K562 (cell line): Measurements from ENCODE around the gene KCP. TPM values are rescaled to one million over a fixed set of nuclear protein-coding genes. Genes with fewer than 3 reads are reported as not detected.

Experiments
- ATAC-seq: fragments of 200-7000 bp; cut with Tn5 transposase; 3 replicates; pipeline ENCODE4 v1.9.1; 2020; ENCODE audit warnings: moderate library complexity
- BruUV-seq: library from RNA; stranded (reverse); fragments of 400-500 nt; replicated peaks from 2 replicates; lab custom pipeline; 2021; lab: Mats Ljungman, UMichigan
- CTCF ChIA-PET: fragments of 300-600 bp; formaldehyde crosslinking; extraction: SDS; loops from one replicate; lab custom pipeline; 2021; ENCODE audit warnings: low intra/inter-chr PET ratio; lab: Yijun Ruan, JAX
- POLR2A ChIA-PET: fragments of 300-600, 350-650 bp; sonication (Branson Sonifier 250); formaldehyde crosslinking; extraction: SDS; loops from one replicate; lab custom pipeline; 2021; ENCODE audit warnings: antibody characterized with exemption, inconsistent platforms; lab: Yijun Ruan, JAX
- DNase-seq, 4 experiments: peaks; one replicate each; pipeline versions ENCODE4 v3.0.0 to v3.0.0-alpha.2; 2011 to 2018; ENCODE audit warnings: low spot score in 3 of 4, mixed read lengths in 3 of 4; ENCODE audit errors: extremely low read depth in 1 of 4
- FAIRE-seq: peaks from 2 replicates; lab custom pipeline; 2011; peaks lifted over from hg19 to GRCh38; lab: Jason Lieb, UNC
- H2AFZ ChIP-seq: 2 replicates; pipeline ENCODE4 v1.6.0; 2011; ENCODE audit warnings: low read depth, low read length, control low read depth, inconsistent platforms
- H3K27ac ChIP-seq: fragments of 200-600 bp; 3 replicates; pipeline ENCODE4 v1.8.0; 2011; ENCODE audit warnings: low read depth, mild to moderate bottlenecking, control low read depth, inconsistent platforms, low read length, moderate library complexity, mixed read lengths; ENCODE audit errors: extremely low read depth
- H3K27me3 ChIP-seq, 2 experiments: fragments of 300-600 bp in 1 of 2; 2 replicates in 1 of 2; 3 replicates in 1 of 2; pipeline versions ENCODE4 v1.6.0 to v1.8.0; 2011; ENCODE audit warnings: inconsistent platforms in 2 of 2, low read length in 2 of 2, mild to moderate bottlenecking in 1 of 2, mixed read lengths in 1 of 2, moderate library complexity in 1 of 2; ENCODE audit not compliant: control insufficient read depth in 2 of 2, insufficient read depth in 2 of 2
- H3K36me3 ChIP-seq: fragments of 300-600 bp; 3 replicates; pipeline ENCODE4 v1.8.0; 2011; ENCODE audit warnings: mild to moderate bottlenecking, low read length, inconsistent platforms; ENCODE audit not compliant: control insufficient read depth, insufficient read depth
- H3K4me1 ChIP-seq, 2 experiments: fragments of 200-600 bp in 1 of 2; replicated peaks in 1 of 2; 2 replicates in 1 of 2; 3 replicates in 1 of 2; pipeline versions ENCODE4 v1.5.1 to v1.8.0; 2011; ENCODE audit warnings: inconsistent platforms in 2 of 2, low read length in 2 of 2, mild to moderate bottlenecking in 1 of 2, mixed read lengths in 1 of 2, moderate library complexity in 1 of 2; ENCODE audit not compliant: control insufficient read depth in 2 of 2, insufficient read depth in 2 of 2
- H3K4me2 ChIP-seq: 2 replicates; pipeline ENCODE4 v1.6.1; 2011; ENCODE audit warnings: low read length, control low read depth, inconsistent platforms, mixed read lengths; ENCODE audit not compliant: insufficient read depth
- H3K4me3 ChIP-seq: fragments of 200-600 bp; sonication (generic), shearing (Covaris generic); 2 replicates; pipeline ENCODE4 v1.5.1; 2016; ENCODE audit warnings: control low read depth, inconsistent platforms
- H3K79me2 ChIP-seq: fragments of 200-600 bp; 3 replicates; pipeline ENCODE4 v1.8.0; 2011; ENCODE audit warnings: low read length, inconsistent platforms; ENCODE audit not compliant: control insufficient read depth, insufficient read depth
- H3K9ac ChIP-seq, 2 experiments: 2 replicates each; pipeline versions ENCODE4 v1.6.0 to v1.6.1; 2011; ENCODE audit warnings: low read depth in 2 of 2, low read length in 2 of 2, control low read depth in 1 of 2, inconsistent platforms in 1 of 2, mild to moderate bottlenecking in 1 of 2, mixed read lengths in 1 of 2; ENCODE audit not compliant: insufficient read depth in 1 of 2
- H3K9me1 ChIP-seq: one replicate; pipeline ENCODE4 v1.6.0; 2011; ENCODE audit warnings: inconsistent platforms, mild to moderate bottlenecking, low read length, moderate library complexity; ENCODE audit not compliant: control insufficient read depth, insufficient read depth
- H3K9me3 ChIP-seq: replicated peaks from 2 replicates; pipeline ENCODE4 v1.5.1; 2011; ENCODE audit warnings: low read depth, low read length, inconsistent platforms; ENCODE audit not compliant: control insufficient read depth, insufficient read depth
- H4K20me1 ChIP-seq: replicated peaks from 2 replicates; pipeline ENCODE4 v1.6.1; 2011; ENCODE audit warnings: low read length, inconsistent platforms, mixed read lengths; ENCODE audit not compliant: control insufficient read depth, insufficient read depth
- EGR1 ChIP-seq: fragments of 450-650 bp; conservative IDR thresholded peaks from 2 replicates; pipeline ENCODE4 v1.6.1; 2017; ENCODE audit warnings: mild to moderate bottlenecking
- GMEB1 ChIP-seq: fragments of 250-450 bp; sonication (Bioruptor Pico); IDR thresholded peaks from 2 replicates; pipeline ENCODE4 v1.4.0; 2020; ENCODE audit warnings: mild to moderate bottlenecking
- HBP1 ChIP-seq: fragments of 450-650 bp; formaldehyde crosslinking; IDR thresholded peaks from 2 replicates; pipeline ENCODE4 v1.4.0; 2022; ENCODE audit warnings: missing genetic modification characterization
- JUN ChIP-seq, 2 experiments: sonication (generic) in 1 of 2; formaldehyde crosslinking in 1 of 2; IDR thresholded peaks; 2 replicates each; pipeline versions ENCODE4 v1.6.1 to v1.8.0; 2012 to 2022; ENCODE audit warnings: borderline replicate concordance in 2 of 2, mild to moderate bottlenecking in 2 of 2, improper control_type of control experiment in 1 of 2, low read depth in 1 of 2, low read length in 1 of 2, missing genetic modification reagents in 1 of 2
- KDM1A ChIP-seq, 2 experiments: fragments of 450-650 bp; IDR thresholded peaks; 2 replicates each; pipeline ENCODE4 v1.6.1; 2016; ENCODE audit warnings: mild to moderate bottlenecking in 2 of 2
- MLLT1 ChIP-seq, 2 experiments: fragments of 450-650 bp; IDR thresholded peaks; 2 replicates each; pipeline ENCODE4 v1.6.1; 2016
- NFIC ChIP-seq: fragments of 450-650 bp; IDR thresholded peaks from 2 replicates; pipeline ENCODE4 v1.6.1; 2017; ENCODE audit warnings: mild to moderate bottlenecking, inconsistent platforms
- PHB2 ChIP-seq: fragments of 450-650 bp; IDR thresholded peaks from 2 replicates; pipeline ENCODE4 v1.6.1; 2017; ENCODE audit warnings: low read depth
- PHF20 ChIP-seq: fragments of 450-650 bp; IDR thresholded peaks from 2 replicates; pipeline ENCODE4 v1.6.1; 2018; ENCODE audit not compliant: partially characterized antibody
- ZFP91 ChIP-seq: sonication (generic); formaldehyde crosslinking; IDR thresholded peaks from 2 replicates; pipeline ENCODE4 v1.8.0; 2022; ENCODE audit warnings: mild to moderate bottlenecking, missing genetic modification reagents
- ZNF143 ChIP-seq: sonication (generic); formaldehyde crosslinking; IDR thresholded peaks from 2 replicates; pipeline ENCODE4 v1.9.0; 2022; ENCODE audit warnings: mild to moderate bottlenecking, missing genetic modification reagents
- WGBS: fragments of 100-300 bp; shearing (Covaris generic); methylation state at CpG from one replicate; pipeline ENCODE4 v1.1.6; 2016; ENCODE audit warnings: low coverage, mixed read lengths; ENCODE audit not compliant: insufficient coverage; ENCODE audit errors: missing lambda C conversion rate; 5-methylcytosine and 5-hydroxymethylcytosine counted together
- in situ Hi-C: fragments of 300-500 bp; cut with MboI; formaldehyde crosslinking; loops from 4 replicates; pipeline ENCODE4 v1.15.0; 2018; ENCODE audit warnings: inconsistent platforms, mixed read lengths
- intact Hi-C: fragments of 100-400 bp; cut with micrococcal nuclease; formaldehyde crosslinking; loops from 2 replicates; pipeline ENCODE4 v1.14.2; 2022
- polyA plus RNA-seq, 8 experiments: library from polyadenylated mRNA; depleted of rRNA in 4 of 8; stranded (reverse) in 5 of 8; unstranded in 3 of 8; fragments of >200 nt; fragmentation: Nextera tagmentation in 2 of 8; fragmentation: Illumina TruSeq in 1 of 8; extraction: Ambion mirVana in 2 of 8; extraction: Trizol in 1 of 8; gene quantifications; 2 replicates each; pipeline versions ENCODE4 v1.2.1 to v1.2.3, GENCODE V29; 2011 to 2014; ENCODE audit warnings: inconsistent platforms in 1 of 8, missing spikeins in 1 of 8
- total RNA-seq, 7 experiments: library from RNA; depleted of rRNA in 6 of 7; stranded (reverse); fragments of >200 nt in 6 of 7; fragmentation: Illumina TruSeq in 2 of 7; extraction: Trizol in 2 of 7; gene quantifications; 2 replicates each; pipeline versions ENCODE4 v1.2.1 to v1.2.3, GENCODE V29; 2011 to 2021; ENCODE audit warnings: low replicate concordance in 1 of 7
- TF ChIP-seq, protein P1 (sequence below): fragments of 450-650 bp; formaldehyde crosslinking; conservative IDR thresholded peaks from 2 replicates; pipeline ENCODE4 v1.4.0; 2022; ENCODE audit warnings: mild to moderate bottlenecking, missing genetic modification characterization

KCP gene
- total and polyA plus RNA-seq, 9 of the 15 experiments (the other 6 are each of a cell fraction or from before 2014, with no cell fraction given) = 0.06 to 0.17 (median 0.12) TPM; not detected in 3

GRCh38 chr7:128887169-128888038 is 23.1 kb downstream of the KCP start:
- no peaks in the 10 kb centered on the region; the same call in 1 of the 2 replicates for H4K20me1 ChIP-seq
- TF ChIP-seq PHF20 (peak; percentile 48), KDM1A (IDR thresholded peaks at IDR 0.05) (peak; percentile 21 to 43; a peak in 3 of 4 replicates), PHB2 (0 out of 2 replicates have a peak, but pooled peaks have one; percentile 1), NFIC (peak; percentile 16; the same call in 1 of the 2 replicates), ZFP91 (CRISPR knock-in tag) (0 out of 2 replicates have a peak, but pooled peaks have one; percentile 9), EGR1 (peak; percentile 9), HBP1 (CRISPR knock-in tag) (peak; percentile 50; the same call in 1 of the 2 replicates), ZNF143 (CRISPR knock-in tag) (peak; percentile 11; the same call in 1 of the 2 replicates), GMEB1 (CRISPR knock-in tag) (no peak), MLLT1 (IDR thresholded peaks at IDR 0.05) (peak; percentile 20 to 27; a peak in 2 of 4 replicates), JUN (IDR thresholded peaks at IDR 0.05; ENCODE audit: borderline replicate concordance, low read depth, low read length) (no peak), JUN (CRISPR knock-in tag; IDR thresholded peaks at IDR 0.05; ENCODE audit: borderline replicate concordance) (0 out of 2 replicates have a peak, but pooled peaks have one; percentile 46)
- TF ChIP-seq, protein P1, sequence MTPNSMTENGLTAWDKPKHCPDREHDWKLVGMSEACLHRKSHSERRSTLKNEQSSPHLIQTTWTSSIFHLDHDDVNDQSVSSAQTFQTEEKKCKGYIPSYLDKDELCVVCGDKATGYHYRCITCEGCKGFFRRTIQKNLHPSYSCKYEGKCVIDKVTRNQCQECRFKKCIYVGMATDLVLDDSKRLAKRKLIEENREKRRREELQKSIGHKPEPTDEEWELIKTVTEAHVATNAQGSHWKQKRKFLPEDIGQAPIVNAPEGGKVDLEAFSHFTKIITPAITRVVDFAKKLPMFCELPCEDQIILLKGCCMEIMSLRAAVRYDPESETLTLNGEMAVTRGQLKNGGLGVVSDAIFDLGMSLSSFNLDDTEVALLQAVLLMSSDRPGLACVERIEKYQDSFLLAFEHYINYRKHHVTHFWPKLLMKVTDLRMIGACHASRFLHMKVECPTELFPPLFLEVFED (CRISPR knock-in tag) = 0 out of 2 replicates have a peak, but pooled peaks have one; percentile 4

More at GRCh38 chr7:128887169-128888038, 23.1 kb downstream of the KCP start:
- FAIRE-seq (peak; percentile 23), DNase-seq (no peak), ATAC-seq (no peak)
- CTCF ChIA-PET = interaction anchor here (0.6 kb wide), 1 partner anchor 460 kb away, joined by 3 read pairs; no protein-coding TSS in a partner anchor
- peaks cover 14 to 39% of the 10 kb centered on the region in 2 experiments for H3K27me3 ChIP-seq
- POLR2A ChIA-PET = interaction anchor here (1.0 kb wide), 1 partner anchor 25 kb away, joined by 3 read pairs; the partner anchor contains the start of gene ATP6V1F
- peaks cover 0 to 55% of the 10 kb centered on the region in 2 experiments; a peak in 3 of 5 replicates for H3K4me1 ChIP-seq
- no peak overlapping the region for H3K9ac ChIP-seq
- H3K9me1 ChIP-seq = no peaks in the 10 kb centered on the region
- WGBS = 35% methylated on average over 7 of the region's 7 CpGs
- H3K27ac ChIP-seq = no peak overlapping the region
- no peak overlapping the region for H3K4me2 ChIP-seq
- BruUV-seq = no TSS peak
- no peak overlapping the region for H3K4me3 ChIP-seq
- in situ Hi-C loops (no loop called here), intact Hi-C loops (no loop called here)
- peaks cover 4% of the 10 kb centered on the region for H3K9me3 ChIP-seq
- no peak overlapping the region for H2AFZ ChIP-seq
- H3K79me2 ChIP-seq = no peaks in the 10 kb centered on the region
- no peaks in the 10 kb centered on the region for H3K36me3 ChIP-seq
